ENCODE measurements around the gene GPR149. TPM values are rescaled to one million over a fixed set of nuclear protein-coding genes. Genes with fewer than 3 reads are reported as not detected.

Gene GPR149
- total RNA-seq, 6 experiments from 2014 or later = not detected

GRCh38 chr3:154422694-154423093, 7.3 kb downstream of the GPR149 start:
- no peaks in the 10 kb centered on the region for H3K9me3 ChIP-seq
- no peak overlapping the region for H3K4me3 ChIP-seq
- H3K27ac ChIP-seq = no peak overlapping the region
- H3K36me3 ChIP-seq = no peaks in the 10 kb centered on the region
- H3K4me1 ChIP-seq = no peaks in the 10 kb centered on the region
- intact Hi-C loops (cut with DNase I) = no loop called here
- DNase-seq = no peak
- no peak for ATAC-seq
- no peaks in the 10 kb centered on the region for H3K27me3 ChIP-seq
- no peak for TF ChIP-seq POLR2A (IDR thresholded peaks at IDR 0.05)
- TF ChIP-seq, protein P1, sequence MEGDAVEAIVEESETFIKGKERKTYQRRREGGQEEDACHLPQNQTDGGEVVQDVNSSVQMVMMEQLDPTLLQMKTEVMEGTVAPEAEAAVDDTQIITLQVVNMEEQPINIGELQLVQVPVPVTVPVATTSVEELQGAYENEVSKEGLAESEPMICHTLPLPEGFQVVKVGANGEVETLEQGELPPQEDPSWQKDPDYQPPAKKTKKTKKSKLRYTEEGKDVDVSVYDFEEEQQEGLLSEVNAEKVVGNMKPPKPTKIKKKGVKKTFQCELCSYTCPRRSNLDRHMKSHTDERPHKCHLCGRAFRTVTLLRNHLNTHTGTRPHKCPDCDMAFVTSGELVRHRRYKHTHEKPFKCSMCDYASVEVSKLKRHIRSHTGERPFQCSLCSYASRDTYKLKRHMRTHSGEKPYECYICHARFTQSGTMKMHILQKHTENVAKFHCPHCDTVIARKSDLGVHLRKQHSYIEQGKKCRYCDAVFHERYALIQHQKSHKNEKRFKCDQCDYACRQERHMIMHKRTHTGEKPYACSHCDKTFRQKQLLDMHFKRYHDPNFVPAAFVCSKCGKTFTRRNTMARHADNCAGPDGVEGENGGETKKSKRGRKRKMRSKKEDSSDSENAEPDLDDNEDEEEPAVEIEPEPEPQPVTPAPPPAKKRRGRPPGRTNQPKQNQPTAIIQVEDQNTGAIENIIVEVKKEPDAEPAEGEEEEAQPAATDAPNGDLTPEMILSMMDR (IDR thresholded peaks at IDR 0.05) = no peak

DNA sequence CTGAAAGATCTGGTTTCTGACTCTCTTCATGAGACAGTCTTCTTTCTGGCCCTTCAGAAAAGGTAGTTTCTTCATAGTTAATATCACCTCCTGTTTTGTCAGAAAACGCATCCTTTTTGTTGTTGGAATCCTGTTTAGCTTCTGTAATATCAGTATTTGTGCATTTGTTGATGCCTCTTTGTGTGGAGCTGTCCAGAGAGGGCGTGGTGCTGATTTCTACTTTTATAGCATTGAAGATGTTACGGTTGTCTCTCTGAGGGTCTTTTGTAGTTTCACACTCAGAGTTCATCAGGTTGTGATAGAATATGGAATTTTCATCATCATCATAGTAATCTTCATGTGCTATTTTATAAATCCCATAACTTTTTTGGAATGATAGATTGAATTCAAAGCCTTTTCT, 8.9 kb downstream of the GPR149 start:
- DNase-seq = no peak
- Histone ChIP-seq H3K9me3 (no peaks in the 10 kb centered on the region), H3K36me3 (no peaks in the 10 kb centered on the region), H3K27me3 (no peaks in the 10 kb centered on the region), H3K4me3 (no peak overlapping the region), H3K27ac (no peak overlapping the region), H3K4me1 (no peaks in the 10 kb centered on the region)
- no peak for TF ChIP-seq POLR2A (IDR thresholded peaks at IDR 0.05)
- TF ChIP-seq, protein P1 (IDR thresholded peaks at IDR 0.05) = no peak
- intact Hi-C loops (cut with DNase I) = no loop called here
- 21% methylated on average over 3 of the region's 3 CpGs for WGBS (ENCODE audit: insufficient coverage, low coverage, low lambda C conversion rate, missing lambda C conversion rate)
- ATAC-seq = no peak

GRCh38 chr3:154398084-154398967, 31.7 kb downstream of the GPR149 start:
- WGBS (ENCODE audit: insufficient coverage, low coverage, low lambda C conversion rate, missing lambda C conversion rate) = 55% methylated on average over 3 of the region's 3 CpGs
- H3K36me3 ChIP-seq = no peaks in the 10 kb centered on the region
- DNase-seq (no peak), ATAC-seq (no peak)
- H3K9me3 ChIP-seq = no peaks in the 10 kb centered on the region
- intact Hi-C loops (cut with DNase I) = no loop called here
- no peak overlapping the region for H3K4me3 ChIP-seq
- H3K27me3 ChIP-seq = no peaks in the 10 kb centered on the region
- TF ChIP-seq POLR2A (IDR thresholded peaks at IDR 0.05) = no peak
- TF ChIP-seq, protein P1 (IDR thresholded peaks at IDR 0.05) = no peak
- no peak overlapping the region for H3K27ac ChIP-seq
- H3K4me1 ChIP-seq = no peaks in the 10 kb centered on the region

DNA sequence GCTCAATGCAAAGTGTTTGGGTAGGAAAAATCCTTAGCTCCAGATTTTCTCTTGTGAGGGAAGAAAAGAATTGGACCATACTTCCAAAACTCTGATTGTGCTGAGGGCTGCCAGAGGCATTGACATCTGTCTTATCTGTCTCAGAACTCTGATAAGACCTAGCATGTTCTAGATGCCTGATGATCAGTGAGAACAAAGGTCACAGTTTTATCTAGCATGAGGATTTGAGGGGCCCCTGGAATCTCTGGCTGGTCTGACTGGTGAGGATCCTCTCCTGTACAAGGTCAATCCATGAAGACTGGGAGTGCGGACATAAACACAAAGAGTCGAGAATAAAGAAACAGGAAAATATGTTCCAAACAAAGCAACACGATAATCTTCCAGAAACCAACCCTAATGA, 40.1 kb downstream of the GPR149 start:
- DNase-seq (no peak), ATAC-seq (no peak)
- Histone ChIP-seq H3K9me3 (no peaks in the 10 kb centered on the region), H3K27ac (no peak overlapping the region), H3K4me1 (no peaks in the 10 kb centered on the region), H3K36me3 (no peaks in the 10 kb centered on the region), H3K4me3 (no peak overlapping the region), H3K27me3 (no peaks in the 10 kb centered on the region)
- intact Hi-C loops (cut with DNase I) = no loop called here
- 64% methylated on average over 3 of the region's 3 CpGs for WGBS (ENCODE audit: insufficient coverage, low coverage, low lambda C conversion rate, missing lambda C conversion rate)
- TF ChIP-seq, protein P1 (IDR thresholded peaks at IDR 0.05) = no peak
- TF ChIP-seq POLR2A (IDR thresholded peaks at IDR 0.05) = no peak
